Neuronal stem cell (in vitro differentiated cells): ENCODE results near the gene PCP4.

ENCODE experiments used
- DNase-seq: peaks from one replicate; pipeline ENCODE4 v3.0.0-alpha.2; 2013; ENCODE audit warnings: low spot score
- H2AFZ ChIP-seq: one replicate; pipeline ENCODE4 v1.6.1; 2013; ENCODE audit warnings: mild to moderate bottlenecking, low read length, inconsistent platforms
- H2AK5ac ChIP-seq: 2 replicates; pipeline ENCODE4 v1.6.1; 2013; ENCODE audit warnings: low read depth, mild to moderate bottlenecking, inconsistent platforms, low read length, moderate library complexity, mixed read lengths
- H2BK120ac ChIP-seq: 2 replicates; pipeline ENCODE4 v1.6.1; 2013; ENCODE audit warnings: low read depth, mild to moderate bottlenecking, inconsistent platforms, low read length, moderate library complexity, mixed read lengths
- H2BK12ac ChIP-seq: one replicate; pipeline ENCODE4 v1.6.1; 2013; ENCODE audit warnings: low read length, inconsistent platforms
- H2BK15ac ChIP-seq: 2 replicates; pipeline ENCODE4 v1.6.1; 2013; ENCODE audit warnings: mild to moderate bottlenecking, low read length, inconsistent platforms, mixed read lengths
- H2BK5ac ChIP-seq: one replicate; pipeline ENCODE4 v1.6.1; 2013; ENCODE audit warnings: inconsistent platforms, mild to moderate bottlenecking, low read length, moderate library complexity
- H3K14ac ChIP-seq: one replicate; pipeline ENCODE4 v1.6.1; 2013; ENCODE audit warnings: low read length, inconsistent platforms
- H3K18ac ChIP-seq: 2 replicates; pipeline ENCODE4 v1.6.1; 2013; ENCODE audit warnings: low read length, inconsistent platforms
- H3K23ac ChIP-seq: 2 replicates; pipeline ENCODE4 v1.6.1; 2013; ENCODE audit warnings: low read depth, mild to moderate bottlenecking, mixed read lengths, low read length, inconsistent platforms; ENCODE audit not compliant: poor library complexity
- H3K27ac ChIP-seq: replicated peaks from 3 replicates; pipeline ENCODE4 v1.5.1; 2013; ENCODE audit warnings: low read length, inconsistent platforms
- H3K27me3 ChIP-seq, 3 experiments: 2 replicates each; pipeline ENCODE4 v1.6.1; 2013; ENCODE audit warnings: low read length in 3 of 3, mild to moderate bottlenecking in 2 of 3, inconsistent platforms in 1 of 3, low read depth in 1 of 3, mixed read lengths in 1 of 3, moderate library complexity in 1 of 3; ENCODE audit not compliant: control insufficient read depth in 3 of 3, insufficient read depth in 3 of 3
- H3K36me3 ChIP-seq, 2 donors: replicated peaks in 1 of 2; 2 replicates each; pipeline ENCODE4 v1.6.1; 2013; ENCODE audit warnings: low read length in 2 of 2; ENCODE audit not compliant: control insufficient read depth in 2 of 2, insufficient read depth in 2 of 2
- H3K4ac ChIP-seq: 2 replicates; pipeline ENCODE4 v1.6.1; 2013; ENCODE audit warnings: inconsistent platforms, mild to moderate bottlenecking, low read length, moderate library complexity
- H3K4me1 ChIP-seq, 2 donors: 1 replicate in 1 of 2; 2 replicates in 1 of 2; pipeline ENCODE4 v1.6.1; 2013; ENCODE audit warnings: low read length in 2 of 2, low read depth in 1 of 2; ENCODE audit not compliant: control insufficient read depth in 2 of 2, insufficient read depth in 1 of 2
- H3K4me2 ChIP-seq: one replicate; pipeline ENCODE4 v1.6.1; 2013; ENCODE audit warnings: mild to moderate bottlenecking, low read length, inconsistent platforms; ENCODE audit not compliant: insufficient read depth, poor library complexity, severe bottlenecking
- H3K4me3 ChIP-seq, 2 donors: 2 replicates each; pipeline ENCODE4 v1.5.1; 2013; ENCODE audit warnings: low read length in 2 of 2, mild to moderate bottlenecking in 2 of 2, inconsistent platforms in 1 of 2, moderate library complexity in 1 of 2
- H3K79me1 ChIP-seq: one replicate; pipeline ENCODE4 v1.6.1; 2013; ENCODE audit warnings: low read depth, mild to moderate bottlenecking, inconsistent platforms, low read length, moderate library complexity
- H3K9ac ChIP-seq: one replicate; pipeline ENCODE4 v1.6.1; 2013; ENCODE audit warnings: mild to moderate bottlenecking, low read depth, low read length, inconsistent platforms; ENCODE audit not compliant: poor library complexity
- H3K9me3 ChIP-seq, 2 donors: replicated peaks in 1 of 2; 2 replicates each; pipeline versions ENCODE3 to v1.6.1; 2013; ENCODE audit warnings: low read length in 2 of 2, mild to moderate bottlenecking in 2 of 2, inconsistent platforms in 1 of 2, low read depth in 1 of 2, mixed read lengths in 1 of 2, moderate library complexity in 1 of 2; ENCODE audit not compliant: control insufficient read depth in 2 of 2, insufficient read depth in 1 of 2
- H4K8ac ChIP-seq: one replicate; pipeline ENCODE4 v1.6.1; 2013; ENCODE audit warnings: low read depth, mild to moderate bottlenecking, inconsistent platforms, low read length, moderate library complexity
- H4K91ac ChIP-seq: one replicate; pipeline ENCODE4 v1.6.1; 2013; ENCODE audit warnings: low read length, low read depth, mild to moderate bottlenecking, inconsistent platforms; ENCODE audit not compliant: poor library complexity
- WGBS, 2 donors: extraction: QIAGEN DNeasy Blood & Tissue Kit; methylation state at CpG; one replicate each; pipeline ENCODE4 v1.1.7; 2013; ENCODE audit warnings: missing lambda C conversion rate in 2 of 2, mixed read lengths in 1 of 2; ENCODE audit not compliant: insufficient read length in 2 of 2, insufficient replicate concordance in 1 of 2; ENCODE audit errors: extremely low coverage in 2 of 2; 5-methylcytosine and 5-hydroxymethylcytosine counted together

Gene PCP4

GRCh38 chr21:39852726-39853500, 14.3 kb upstream of the PCP4 start:
- H4K91ac ChIP-seq: no peak overlapping the region
- no peak overlapping the region for H2BK5ac ChIP-seq
- no peak overlapping the region for H2BK120ac ChIP-seq
- no peak overlapping the region for H2BK12ac ChIP-seq
- H3K4me3 ChIP-seq: no peak overlapping the region
- H3K9me3 ChIP-seq: no peaks in the 10 kb centered on the region
- H3K27ac ChIP-seq: no peak overlapping the region
- H3K18ac ChIP-seq: no peak overlapping the region
- no peak overlapping the region for H2AK5ac ChIP-seq
- H3K14ac ChIP-seq: no peak overlapping the region
- H2AFZ ChIP-seq: no peak overlapping the region
- no peak for DNase-seq
- H3K27me3 ChIP-seq: no peaks in the 10 kb centered on the region
- no peak overlapping the region for H3K4me2 ChIP-seq
- H3K4ac ChIP-seq: no peak overlapping the region
- no peaks in the 10 kb centered on the region for H3K79me1 ChIP-seq
- no peak overlapping the region for H3K23ac ChIP-seq
- no peak overlapping the region for H4K8ac ChIP-seq
- H3K4me1 ChIP-seq: peaks cover 0 to under 1% of the 10 kb centered on the region in 2 donors
- no peak overlapping the region for H3K9ac ChIP-seq
- no peaks in the 10 kb centered on the region for H3K36me3 ChIP-seq
- no peak overlapping the region for H2BK15ac ChIP-seq
- no CpG with 5 or more reads among the region's 14 CpGs for WGBS, 2 donors

- Histone ChIP-seq H2AFZ (no peak overlapping the region), H3K79me1 (no peaks in the 10 kb centered on the region), H2BK12ac (no peak overlapping the region), H3K23ac (no peak overlapping the region), H3K4me3 (no peak overlapping the region), H2AK5ac (no peak overlapping the region), H3K27me3 (no peaks in the 10 kb centered on the region), H3K9ac (no peak overlapping the region), H2BK5ac (no peak overlapping the region), H4K8ac (no peak overlapping the region), H4K91ac (no peak overlapping the region), H2BK15ac (no peak overlapping the region), H3K18ac (no peak overlapping the region), H3K14ac (no peak overlapping the region), H3K4me1 (no peaks in the 10 kb centered on the region), H3K9me3 (no peaks in the 10 kb centered on the region), H2BK120ac (no peak overlapping the region), H3K36me3 (no peaks in the 10 kb centered on the region), H3K27ac (no peak overlapping the region), H3K4me2 (no peak overlapping the region), H3K4ac (no peak overlapping the region)
- DNase-seq: no peak
- no CpG with 5 or more reads among the region's 6 CpGs for WGBS, 2 donors
These were observed 12.7 kb upstream of the PCP4 start for GRCh38 chr21:39854572-39854971.

- no peak overlapping the region for H4K91ac ChIP-seq
- H2BK5ac ChIP-seq: no peak overlapping the region
- no peak overlapping the region for H2AK5ac ChIP-seq
- H3K4me2 ChIP-seq: no peak overlapping the region
- DNase-seq: no peak
- no peaks in the 10 kb centered on the region for H3K4me1 ChIP-seq
- H2BK15ac ChIP-seq: no peak overlapping the region
- H3K36me3 ChIP-seq: no peaks in the 10 kb centered on the region
- H3K4ac ChIP-seq: no peak overlapping the region
- no peaks in the 10 kb centered on the region for H3K79me1 ChIP-seq
- no peak overlapping the region for H3K9ac ChIP-seq
- no peak overlapping the region for H4K8ac ChIP-seq
- no peak overlapping the region for H2BK12ac ChIP-seq
- no peak overlapping the region for H3K23ac ChIP-seq
- WGBS, 2 donors: no CpG with 5 or more reads among the region's 4 CpGs
- H2BK120ac ChIP-seq: no peak overlapping the region
- no peak overlapping the region for H3K4me3 ChIP-seq
- H3K27me3 ChIP-seq: peaks cover 0 to 3% (median 0%) of the 10 kb centered on the region in 3 experiments
- H3K9me3 ChIP-seq: no peaks in the 10 kb centered on the region
- no peak overlapping the region for H3K14ac ChIP-seq
- no peak overlapping the region for H2AFZ ChIP-seq
- no peak overlapping the region for H3K27ac ChIP-seq
- H3K18ac ChIP-seq: no peak overlapping the region
These were observed 11.6 kb upstream of the PCP4 start for GRCh38 chr21:39855595-39855994.

GRCh38 chr21:39860600-39860999, 6.6 kb upstream of the PCP4 start:
- Histone ChIP-seq H2BK15ac (no peak overlapping the region), H2BK12ac (no peak overlapping the region), H4K8ac (no peak overlapping the region), H2AFZ (no peak overlapping the region), H3K4me2 (no peak overlapping the region), H3K4me1 (no peaks in the 10 kb centered on the region), H3K9me3 (no peaks in the 10 kb centered on the region), H3K9ac (no peak overlapping the region), H3K23ac (no peak overlapping the region), H2BK120ac (no peak overlapping the region), H3K18ac (no peak overlapping the region), H3K36me3 (no peaks in the 10 kb centered on the region), H3K14ac (no peak overlapping the region), H2AK5ac (no peak overlapping the region), H2BK5ac (no peak overlapping the region), H3K27me3 (peaks cover 0 to 10% (median 0%) of the 10 kb centered on the region in 3 experiments), H3K4me3 (no peak overlapping the region), H3K27ac (no peak overlapping the region), H4K91ac (no peak overlapping the region), H3K79me1 (no peaks in the 10 kb centered on the region), H3K4ac (no peak overlapping the region)
- no CpG with 5 or more reads among the region's 1 CpG for WGBS, 2 donors
- DNase-seq: no peak
